Panc1 (cell line): ENCODE data around the gene ZNF451. TPM values are rescaled to one million over a fixed set of nuclear protein-coding genes. Genes with fewer than 3 reads are reported as not detected.

Source experiments
- ATAC-seq: fragments of 200-7000 bp; cut with Tn5 transposase; 2 replicates; pipeline ENCODE4 v1.9.1; 2020; ENCODE audit warnings: mild to moderate bottlenecking, moderate library complexity
- BruUV-seq: library from RNA; stranded (reverse); fragments of 400-500 nt; replicated peaks from 2 replicates; lab custom pipeline; 2021; lab: Mats Ljungman, UMichigan
- CTCF ChIA-PET: fragments of 300-600 bp; sonication (Branson Sonifier 250); formaldehyde crosslinking; loops from one replicate; lab custom pipeline; 2022; ENCODE audit warnings: antibody characterized with exemption; lab: Charles Lee
- POLR2A ChIA-PET: fragments of 300-600 bp; sonication (Branson Sonifier 250); formaldehyde crosslinking; loops from one replicate; lab custom pipeline; 2022; ENCODE audit warnings: antibody characterized with exemption; lab: Charles Lee
- DNase-seq: peaks from one replicate; pipeline ENCODE4 v3.0.0-alpha.2; 2010; ENCODE audit warnings: low read depth, low spot score
- H3K27ac ChIP-seq: 2 replicates; pipeline ENCODE4 v1.5.1; 2011; ENCODE audit warnings: mild to moderate bottlenecking, low read length, inconsistent platforms
- H3K27me3 ChIP-seq: fragments of 200-500 bp; sonication (Bioruptor generic); 2 replicates; pipeline ENCODE4 v1.6.0; 2014; ENCODE audit warnings: low read length, inconsistent platforms; ENCODE audit not compliant: control insufficient read depth, insufficient read depth
- H3K36me3 ChIP-seq: fragments of 200-500 bp; sonication (Bioruptor generic); 2 replicates; pipeline ENCODE4 v1.5.1; 2014; ENCODE audit warnings: inconsistent platforms, mild to moderate bottlenecking, low read length, moderate library complexity; ENCODE audit not compliant: control insufficient read depth, insufficient read depth
- H3K4me1 ChIP-seq: 2 replicates; pipeline ENCODE4 v1.5.1; 2011; ENCODE audit warnings: inconsistent platforms, mild to moderate bottlenecking, low read length, moderate library complexity; ENCODE audit not compliant: control insufficient read depth, insufficient read depth
- H3K4me3 ChIP-seq, 2 experiments: 2 replicates each; pipeline ENCODE4 v1.5.1; 2011 to 2012; ENCODE audit warnings: low read depth in 2 of 2, low read length in 2 of 2, mild to moderate bottlenecking in 2 of 2, inconsistent platforms in 1 of 2, moderate library complexity in 1 of 2
- H3K9me3 ChIP-seq: fragments of 200-500 bp; sonication (Bioruptor generic); 2 replicates; pipeline ENCODE4 v1.5.1; 2014; ENCODE audit warnings: low read depth, mild to moderate bottlenecking, inconsistent platforms, low read length, moderate library complexity; ENCODE audit not compliant: control insufficient read depth, insufficient read depth
- POLR2AphosphoS5 ChIP-seq: IDR thresholded peaks from 2 replicates; pipeline ENCODE4 v1.6.1; 2012; ENCODE audit warnings: mild to moderate bottlenecking, low read depth, low read length, moderate library complexity
- SIN3A ChIP-seq: IDR thresholded peaks from 2 replicates; pipeline ENCODE4 v1.6.1; 2012; ENCODE audit warnings: low read depth, mild to moderate bottlenecking, low read length, moderate library complexity, borderline replicate concordance; ENCODE audit not compliant: insufficient read depth
- TCF7L2 ChIP-seq: IDR thresholded peaks from 2 replicates; pipeline ENCODE4 v1.6.1; 2011; ENCODE audit warnings: mild to moderate bottlenecking, low read depth, low read length, inconsistent platforms
- in situ Hi-C: cut with HindIII; loops from 2 replicates; pipeline ENCODE4 v1.10.0; 2016; ENCODE audit warnings: low sequenced_read_pairs, low pct_unique_long_range_greater_than_20kb
- intact Hi-C: fragments of 100-400 bp; cut with micrococcal nuclease; formaldehyde crosslinking; loops from one replicate; pipeline ENCODE4 v1.10.0; 2022; ENCODE audit not compliant: unreplicated experiment
- total RNA-seq: library from RNA; stranded (reverse); gene quantifications from one replicate; pipeline ENCODE4 v1.2.1, GENCODE V29; 2021; ENCODE audit not compliant: unreplicated experiment
- TF ChIP-seq, protein P1 (sequence below): fragments of 450-650 bp; IDR thresholded peaks from 2 replicates; pipeline ENCODE4 v1.5.1; 2017; ENCODE audit warnings: mild to moderate bottlenecking
- TF ChIP-seq, protein P2 (sequence below), 2 experiments: IDR thresholded peaks; 2 replicates each; pipeline ENCODE4 v1.6.1; 2011 to 2012; ENCODE audit warnings: low read depth in 2 of 2, control low read depth in 1 of 2, low read length in 1 of 2, mild to moderate bottlenecking in 1 of 2, moderate library complexity in 1 of 2; ENCODE audit not compliant: insufficient read depth in 1 of 2

The ZNF451 gene
- total RNA-seq, 1 experiment from 2014 or later, result 71.1 TPM

DNA sequence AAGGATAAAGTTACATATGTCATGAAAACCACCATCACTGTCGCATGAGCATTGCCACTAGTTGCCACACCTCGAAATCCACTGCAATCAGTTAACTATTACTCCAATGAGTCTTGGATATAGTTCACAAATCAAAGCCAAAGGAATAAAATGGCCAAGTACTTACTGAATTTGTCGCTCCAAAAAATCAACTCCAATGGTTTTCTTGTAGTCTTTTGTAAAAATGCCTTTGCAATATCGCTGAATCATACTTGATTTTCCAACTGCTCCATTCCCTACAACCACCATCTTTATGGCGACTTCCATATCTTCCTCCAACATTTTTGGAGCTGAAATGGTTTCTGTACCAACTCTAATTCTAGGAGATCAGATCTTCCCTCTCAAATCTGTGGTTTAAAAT lies 120.1 kb downstream of the ZNF451 start:
- BruUV-seq, result no TSS peak
- TF ChIP-seq SIN3A, result no peak
- TF ChIP-seq, protein P1, sequence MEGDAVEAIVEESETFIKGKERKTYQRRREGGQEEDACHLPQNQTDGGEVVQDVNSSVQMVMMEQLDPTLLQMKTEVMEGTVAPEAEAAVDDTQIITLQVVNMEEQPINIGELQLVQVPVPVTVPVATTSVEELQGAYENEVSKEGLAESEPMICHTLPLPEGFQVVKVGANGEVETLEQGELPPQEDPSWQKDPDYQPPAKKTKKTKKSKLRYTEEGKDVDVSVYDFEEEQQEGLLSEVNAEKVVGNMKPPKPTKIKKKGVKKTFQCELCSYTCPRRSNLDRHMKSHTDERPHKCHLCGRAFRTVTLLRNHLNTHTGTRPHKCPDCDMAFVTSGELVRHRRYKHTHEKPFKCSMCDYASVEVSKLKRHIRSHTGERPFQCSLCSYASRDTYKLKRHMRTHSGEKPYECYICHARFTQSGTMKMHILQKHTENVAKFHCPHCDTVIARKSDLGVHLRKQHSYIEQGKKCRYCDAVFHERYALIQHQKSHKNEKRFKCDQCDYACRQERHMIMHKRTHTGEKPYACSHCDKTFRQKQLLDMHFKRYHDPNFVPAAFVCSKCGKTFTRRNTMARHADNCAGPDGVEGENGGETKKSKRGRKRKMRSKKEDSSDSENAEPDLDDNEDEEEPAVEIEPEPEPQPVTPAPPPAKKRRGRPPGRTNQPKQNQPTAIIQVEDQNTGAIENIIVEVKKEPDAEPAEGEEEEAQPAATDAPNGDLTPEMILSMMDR, result no peak
- TF ChIP-seq TCF7L2, result no peak
- TF ChIP-seq, protein P2, sequence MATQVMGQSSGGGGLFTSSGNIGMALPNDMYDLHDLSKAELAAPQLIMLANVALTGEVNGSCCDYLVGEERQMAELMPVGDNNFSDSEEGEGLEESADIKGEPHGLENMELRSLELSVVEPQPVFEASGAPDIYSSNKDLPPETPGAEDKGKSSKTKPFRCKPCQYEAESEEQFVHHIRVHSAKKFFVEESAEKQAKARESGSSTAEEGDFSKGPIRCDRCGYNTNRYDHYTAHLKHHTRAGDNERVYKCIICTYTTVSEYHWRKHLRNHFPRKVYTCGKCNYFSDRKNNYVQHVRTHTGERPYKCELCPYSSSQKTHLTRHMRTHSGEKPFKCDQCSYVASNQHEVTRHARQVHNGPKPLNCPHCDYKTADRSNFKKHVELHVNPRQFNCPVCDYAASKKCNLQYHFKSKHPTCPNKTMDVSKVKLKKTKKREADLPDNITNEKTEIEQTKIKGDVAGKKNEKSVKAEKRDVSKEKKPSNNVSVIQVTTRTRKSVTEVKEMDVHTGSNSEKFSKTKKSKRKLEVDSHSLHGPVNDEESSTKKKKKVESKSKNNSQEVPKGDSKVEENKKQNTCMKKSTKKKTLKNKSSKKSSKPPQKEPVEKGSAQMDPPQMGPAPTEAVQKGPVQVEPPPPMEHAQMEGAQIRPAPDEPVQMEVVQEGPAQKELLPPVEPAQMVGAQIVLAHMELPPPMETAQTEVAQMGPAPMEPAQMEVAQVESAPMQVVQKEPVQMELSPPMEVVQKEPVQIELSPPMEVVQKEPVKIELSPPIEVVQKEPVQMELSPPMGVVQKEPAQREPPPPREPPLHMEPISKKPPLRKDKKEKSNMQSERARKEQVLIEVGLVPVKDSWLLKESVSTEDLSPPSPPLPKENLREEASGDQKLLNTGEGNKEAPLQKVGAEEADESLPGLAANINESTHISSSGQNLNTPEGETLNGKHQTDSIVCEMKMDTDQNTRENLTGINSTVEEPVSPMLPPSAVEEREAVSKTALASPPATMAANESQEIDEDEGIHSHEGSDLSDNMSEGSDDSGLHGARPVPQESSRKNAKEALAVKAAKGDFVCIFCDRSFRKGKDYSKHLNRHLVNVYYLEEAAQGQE (IDR thresholded peaks at IDR 0.05; ENCODE audit: insufficient read depth in 1 of 2, low read depth in 2 of 2, low read length in 1 of 2), result no peak
- no peak for TF ChIP-seq POLR2AphosphoS5
- no peak overlapping the region for H3K27ac ChIP-seq
- DNase-seq, result no peak
- no peaks in the 10 kb centered on the region for H3K9me3 ChIP-seq
- H3K4me1 ChIP-seq, result peaks cover 3% of the 10 kb centered on the region; the same call in 1 of the 2 replicates
- no peak overlapping the region for H3K4me3 ChIP-seq
- no peak for ATAC-seq
- POLR2A ChIA-PET, result no interaction called here
- H3K36me3 ChIP-seq, result no peaks in the 10 kb centered on the region
- CTCF ChIA-PET, result no interaction called here
- intact Hi-C loops (no loop called here), in situ Hi-C loops (no loop called here)
- no peaks in the 10 kb centered on the region for H3K27me3 ChIP-seq

DNA sequence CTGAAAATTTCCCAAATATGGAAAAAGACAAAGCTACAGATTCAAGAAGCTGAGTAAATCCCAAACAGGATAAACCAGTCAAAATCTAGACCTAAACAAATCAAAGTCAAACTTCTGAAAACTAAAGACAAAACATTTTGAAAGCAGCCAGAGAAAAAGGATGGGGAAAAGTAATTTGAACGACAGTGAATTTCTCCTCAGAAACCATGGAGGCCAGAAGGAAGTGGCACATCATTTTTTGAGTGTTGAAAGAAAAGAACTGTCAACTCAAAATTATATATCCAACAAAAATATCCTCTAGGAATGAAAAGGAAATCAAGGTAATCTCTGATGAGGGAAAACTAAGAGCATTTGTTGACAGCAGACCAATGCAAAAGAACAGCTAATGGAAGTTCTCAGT lies 125.3 kb downstream of the ZNF451 start:
- Histone ChIP-seq H3K4me1 (peaks cover 6% of the 10 kb centered on the region; the same call in 1 of the 2 replicates), H3K4me3 (no peak overlapping the region), H3K27ac (no peak overlapping the region), H3K27me3 (no peaks in the 10 kb centered on the region), H3K9me3 (no peaks in the 10 kb centered on the region), H3K36me3 (no peaks in the 10 kb centered on the region)
- CTCF ChIA-PET, result no interaction called here
- in situ Hi-C loops (no loop called here), intact Hi-C loops (no loop called here)
- TF ChIP-seq TCF7L2 (no peak), POLR2AphosphoS5 (no peak), SIN3A (no peak)
- TF ChIP-seq, protein P1, result no peak
- TF ChIP-seq, protein P2 (IDR thresholded peaks at IDR 0.05; ENCODE audit: insufficient read depth in 1 of 2, low read depth in 2 of 2, low read length in 1 of 2), result no peak
- POLR2A ChIA-PET, result no interaction called here
- ATAC-seq (no peak), DNase-seq (no peak)
- no TSS peak for BruUV-seq
